Measurements from ENCODE around the gene NPTXR.

DNA sequence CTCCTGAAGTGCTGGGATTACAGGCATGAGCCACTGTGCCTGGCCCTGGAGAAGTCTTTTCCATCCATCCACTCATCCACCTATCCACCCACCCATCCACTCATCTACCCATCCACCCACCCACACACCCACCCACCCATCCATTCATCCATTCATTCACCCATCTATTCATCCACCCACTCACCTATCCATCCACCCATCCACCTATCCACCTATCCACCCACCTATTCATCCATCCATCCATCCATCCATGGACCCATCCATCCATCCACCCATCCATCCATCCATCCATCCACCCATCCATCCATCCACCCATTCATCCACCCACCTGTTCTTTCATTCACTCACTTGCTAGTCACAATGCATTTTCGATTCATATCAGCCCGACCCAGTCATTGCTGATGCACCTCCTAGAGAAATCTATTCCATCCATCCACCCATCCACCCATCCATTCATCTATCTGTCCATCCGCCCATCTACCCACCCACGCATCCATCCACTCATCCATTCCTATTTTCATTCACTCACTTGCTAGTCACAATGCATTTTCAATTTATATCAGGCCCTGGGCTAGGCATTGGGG lies 70.4 kb downstream of the NPTXR start:
- TF ChIP-seq POLR2A (IDR thresholded peaks at IDR 0.05) (no peak), POLR2AphosphoS5 (IDR thresholded peaks at IDR 0.05) (no peak), EP300 (IDR thresholded peaks at IDR 0.05) (no peak)
- TF ChIP-seq, protein P1, sequence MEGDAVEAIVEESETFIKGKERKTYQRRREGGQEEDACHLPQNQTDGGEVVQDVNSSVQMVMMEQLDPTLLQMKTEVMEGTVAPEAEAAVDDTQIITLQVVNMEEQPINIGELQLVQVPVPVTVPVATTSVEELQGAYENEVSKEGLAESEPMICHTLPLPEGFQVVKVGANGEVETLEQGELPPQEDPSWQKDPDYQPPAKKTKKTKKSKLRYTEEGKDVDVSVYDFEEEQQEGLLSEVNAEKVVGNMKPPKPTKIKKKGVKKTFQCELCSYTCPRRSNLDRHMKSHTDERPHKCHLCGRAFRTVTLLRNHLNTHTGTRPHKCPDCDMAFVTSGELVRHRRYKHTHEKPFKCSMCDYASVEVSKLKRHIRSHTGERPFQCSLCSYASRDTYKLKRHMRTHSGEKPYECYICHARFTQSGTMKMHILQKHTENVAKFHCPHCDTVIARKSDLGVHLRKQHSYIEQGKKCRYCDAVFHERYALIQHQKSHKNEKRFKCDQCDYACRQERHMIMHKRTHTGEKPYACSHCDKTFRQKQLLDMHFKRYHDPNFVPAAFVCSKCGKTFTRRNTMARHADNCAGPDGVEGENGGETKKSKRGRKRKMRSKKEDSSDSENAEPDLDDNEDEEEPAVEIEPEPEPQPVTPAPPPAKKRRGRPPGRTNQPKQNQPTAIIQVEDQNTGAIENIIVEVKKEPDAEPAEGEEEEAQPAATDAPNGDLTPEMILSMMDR (IDR thresholded peaks at IDR 0.05): no peak
